HepG2 (cell line): Measurements from ENCODE around the gene BLOC1S2. TPM values are rescaled to one million over a fixed set of nuclear protein-coding genes. Genes with fewer than 3 reads are reported as not detected.

Experiments
- ARID5B ChIP-seq: IDR thresholded peaks from 2 replicates; pipeline ENCODE4 v1.4.0; 2020; ENCODE audit warnings: mild to moderate bottlenecking, missing genetic modification reagents
- ETV5 ChIP-seq: IDR thresholded peaks from 2 replicates; pipeline ENCODE4 v1.6.1; 2018; ENCODE audit warnings: missing biosample characterization, missing genetic modification reagents, inconsistent platforms, borderline replicate concordance
- GABPA ChIP-seq, 2 experiments: IDR thresholded peaks; 2 replicates each; pipeline ENCODE4 v1.6.1; 2011 to 2016; ENCODE audit warnings: low read depth in 2 of 2, low read length in 1 of 2, missing biosample characterization in 1 of 2, missing genetic modification characterization in 1 of 2
- HDAC1 ChIP-seq: sonication (generic); formaldehyde crosslinking; IDR thresholded peaks from 2 replicates; pipeline ENCODE4 v1.5.1; 2020; ENCODE audit warnings: mild to moderate bottlenecking, missing genetic modification reagents
- MED13 ChIP-seq: sonication (generic); formaldehyde crosslinking; IDR thresholded peaks from 2 replicates; pipeline ENCODE4 v1.5.0; 2020; ENCODE audit warnings: missing genetic modification reagents
- NFE2L1 ChIP-seq: sonication (generic); formaldehyde crosslinking; IDR thresholded peaks from 2 replicates; pipeline ENCODE4 v1.4.0; 2020; ENCODE audit warnings: missing genetic modification reagents, mild to moderate bottlenecking, borderline replicate concordance
- NFKBIZ ChIP-seq: IDR thresholded peaks from 2 replicates; pipeline ENCODE4 v1.6.1; 2018; ENCODE audit warnings: missing genetic modification reagents, missing compliant biosample characterization
- POLR2A ChIP-seq, 2 experiments: IDR thresholded peaks; 2 replicates each; pipeline ENCODE4 v1.6.1; 2011; ENCODE audit warnings: low read depth in 2 of 2, low read length in 2 of 2, mild to moderate bottlenecking in 1 of 2, moderate library complexity in 1 of 2; ENCODE audit not compliant: insufficient read depth in 1 of 2
- RCOR2 ChIP-seq: IDR thresholded peaks from 2 replicates; pipeline ENCODE4 v1.6.1; 2016; ENCODE audit warnings: missing biosample characterization, missing genetic modification reagents
- SSRP1 ChIP-seq: IDR thresholded peaks from 2 replicates; pipeline ENCODE4 v1.6.1; 2016; ENCODE audit warnings: control low read depth
- TCF12 ChIP-seq, 2 experiments: fragments of 450-650 bp in 1 of 2; sonication (generic) in 1 of 2; formaldehyde crosslinking in 1 of 2; IDR thresholded peaks; 2 replicates each; pipeline versions ENCODE4 v1.6.1 to v1.8.0; 2017 to 2022; ENCODE audit warnings: antibody characterized with exemption in 1 of 2, mild to moderate bottlenecking in 1 of 2, missing genetic modification reagents in 1 of 2, moderate library complexity in 1 of 2
- TSC22D2 ChIP-seq: sonication (generic); formaldehyde crosslinking; IDR thresholded peaks from 2 replicates; pipeline ENCODE4 v1.5.1; 2020; ENCODE audit warnings: missing genetic modification reagents, mild to moderate bottlenecking, borderline replicate concordance
- ZBTB4 ChIP-seq: sonication (generic); formaldehyde crosslinking; IDR thresholded peaks from 2 replicates; pipeline ENCODE4 v1.4.0; 2020; ENCODE audit warnings: missing genetic modification reagents, mild to moderate bottlenecking, borderline replicate concordance
- ZMYM4 ChIP-seq: sonication (generic); formaldehyde crosslinking; IDR thresholded peaks from 2 replicates; pipeline ENCODE4 v1.8.1; 2023; ENCODE audit warnings: mild to moderate bottlenecking, missing genetic modification reagents
- ZNF431 ChIP-seq: sonication (generic); formaldehyde crosslinking; IDR thresholded peaks from 2 replicates; pipeline ENCODE4 v1.9.0; 2022; ENCODE audit warnings: missing genetic modification reagents, low read depth, mild to moderate bottlenecking, borderline replicate concordance
- ZNF501 ChIP-seq: sonication (generic); formaldehyde crosslinking; IDR thresholded peaks from 2 replicates; pipeline ENCODE4 v1.5.1; 2020; ENCODE audit warnings: mild to moderate bottlenecking, moderate library complexity, missing genetic modification reagents
- ZNF782 ChIP-seq: sonication (generic); formaldehyde crosslinking; IDR thresholded peaks from 2 replicates; pipeline ENCODE4 v1.4.0; 2020; ENCODE audit warnings: missing genetic modification reagents, mild to moderate bottlenecking, borderline replicate concordance
- polyA plus RNA-seq, 8 experiments: library from polyadenylated mRNA; depleted of rRNA in 3 of 8; stranded (reverse) in 7 of 8; unstranded in 1 of 8; fragments of >200 nt; fragmentation: Illumina TruSeq in 4 of 8; extraction: Trizol in 4 of 8; gene quantifications; 2 replicates each; pipeline versions ENCODE4 v1.2.1 to v1.2.3, GENCODE V29; 2011 to 2016; ENCODE audit warnings: low read depth in 4 of 8, missing spikeins in 1 of 8, mixed read lengths in 1 of 8; ENCODE audit not compliant: insufficient read depth in 1 of 8
- total RNA-seq, 5 experiments: library from RNA; depleted of rRNA; stranded (reverse); fragments of >200 nt; fragmentation: Illumina TruSeq; extraction: Trizol; gene quantifications; 2 replicates each; pipeline ENCODE4 v1.2.3, GENCODE V29; 2016; ENCODE audit warnings: low read depth in 1 of 5
- TF ChIP-seq, protein P1 (sequence below): sonication (generic); formaldehyde crosslinking; IDR thresholded peaks from 2 replicates; pipeline ENCODE4 v1.5.1; 2020; ENCODE audit warnings: missing genetic modification reagents, mild to moderate bottlenecking, borderline replicate concordance
- TF ChIP-seq, protein P2 (sequence below): sonication (generic); formaldehyde crosslinking; IDR thresholded peaks from 2 replicates; pipeline ENCODE4 v1.4.0; 2020; ENCODE audit warnings: missing genetic modification reagents; ENCODE audit errors: not compliant biosample characterization

The BLOC1S2 gene
- total and polyA plus RNA-seq, 2 of the 13 experiments (the other 11 are each of a cell fraction or from before 2014, with no cell fraction given) = 22.3 to 64.4 TPM

DNA sequence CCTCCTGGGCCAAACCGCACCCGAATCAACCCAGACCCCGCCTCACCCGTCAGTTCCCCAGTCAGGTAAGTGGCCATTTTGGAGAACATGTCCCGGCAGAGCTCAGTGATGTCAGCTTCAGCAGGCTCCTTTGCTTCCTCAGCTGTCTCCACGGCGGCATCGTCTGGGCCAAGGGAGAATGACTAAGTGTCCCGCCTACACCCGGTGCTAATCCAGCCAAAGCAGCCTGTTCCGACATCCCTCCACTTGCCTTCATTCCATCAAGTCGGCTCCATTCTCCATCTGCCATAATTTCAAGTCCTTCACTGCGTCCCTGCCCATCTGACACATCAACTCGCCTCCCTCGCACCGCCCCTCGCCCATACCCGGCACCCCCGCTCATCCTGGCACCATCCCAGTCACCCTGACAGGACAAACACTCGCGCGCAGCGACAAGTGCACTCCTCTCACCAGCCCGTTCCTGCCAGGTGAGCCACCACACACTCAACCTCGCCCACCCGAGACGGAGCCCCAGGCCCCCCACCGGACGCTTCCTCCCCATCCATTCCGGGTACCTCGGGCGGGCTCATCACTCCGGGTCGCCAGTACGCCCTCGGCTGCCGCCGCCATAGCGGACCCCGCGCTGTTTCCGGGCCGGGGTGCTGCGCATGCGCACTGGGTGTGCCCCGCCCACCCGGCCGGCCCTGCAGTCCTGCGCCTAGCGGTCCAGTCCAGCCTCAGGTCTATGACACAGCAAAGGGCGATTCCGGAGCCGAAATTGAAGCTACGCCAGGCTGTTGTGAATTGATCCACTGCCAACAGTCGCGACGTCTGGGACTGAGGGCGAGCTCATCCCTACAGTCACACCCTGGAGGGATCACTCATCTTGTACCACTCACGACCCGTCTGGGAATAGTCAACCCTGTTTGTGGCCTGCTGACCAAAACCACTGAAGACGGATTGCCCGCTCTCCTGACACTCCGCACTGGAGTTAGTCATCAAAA is at the start of gene BLOC1S2 (continued):
- TF ChIP-seq, protein P1, sequence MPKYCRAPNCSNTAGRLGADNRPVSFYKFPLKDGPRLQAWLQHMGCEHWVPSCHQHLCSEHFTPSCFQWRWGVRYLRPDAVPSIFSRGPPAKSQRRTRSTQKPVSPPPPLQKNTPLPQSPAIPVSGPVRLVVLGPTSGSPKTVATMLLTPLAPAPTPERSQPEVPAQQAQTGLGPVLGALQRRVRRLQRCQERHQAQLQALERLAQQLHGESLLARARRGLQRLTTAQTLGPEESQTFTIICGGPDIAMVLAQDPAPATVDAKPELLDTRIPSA (CRISPR knock-in tag) = no peak
- TF ChIP-seq, protein P2, sequence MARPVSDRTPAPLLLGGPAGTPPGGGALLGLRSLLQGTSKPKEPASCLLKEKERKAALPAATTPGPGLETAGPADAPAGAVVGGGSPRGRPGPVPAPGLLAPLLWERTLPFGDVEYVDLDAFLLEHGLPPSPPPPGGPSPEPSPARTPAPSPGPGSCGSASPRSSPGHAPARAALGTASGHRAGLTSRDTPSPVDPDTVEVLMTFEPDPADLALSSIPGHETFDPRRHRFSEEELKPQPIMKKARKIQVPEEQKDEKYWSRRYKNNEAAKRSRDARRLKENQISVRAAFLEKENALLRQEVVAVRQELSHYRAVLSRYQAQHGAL (CRISPR knock-in tag) = no peak
- TF ChIP-seq GABPA (IDR thresholded peaks at IDR 0.05; ENCODE audit: low read depth, low read length) (peak; percentile 42), GABPA (CRISPR knock-in tag; IDR thresholded peaks at IDR 0.05; ENCODE audit: low read depth) (0 out of 2 replicates have a peak, but pooled peaks have one; percentile 23), TCF12 (IDR thresholded peaks at IDR 0.05) (no peak), TCF12 (CRISPR knock-in tag; IDR thresholded peaks at IDR 0.05) (0 out of 2 replicates have a peak, but pooled peaks have one; percentile 42), NFE2L1 (peak; percentile 94; the same call in 1 of the 2 replicates), RCOR2 (no peak), ZMYM4 (CRISPR knock-in tag) (peak; percentile 63; the same call in 1 of the 2 replicates), TSC22D2 (CRISPR knock-in tag) (no peak), ZNF501 (peak; percentile 90), ZNF431 (CRISPR knock-in tag) (0 out of 2 replicates have a peak, but pooled peaks have one; percentile 73), ZNF782 (peak; percentile 92), ETV5 (CRISPR knock-in tag) (peak; percentile 83; the same call in 1 of the 2 replicates), ZBTB4 (CRISPR knock-in tag) (peak; percentile 94), ARID5B (peak; percentile 48; the same call in 1 of the 2 replicates), SSRP1 (CRISPR knock-in tag) (no peak), NFKBIZ (CRISPR knock-in tag) (no peak), MED13 (no peak), POLR2A (IDR thresholded peaks at IDR 0.05; ENCODE audit: insufficient read depth in 1 of 2, low read depth in 2 of 2, low read length in 2 of 2) (peak; percentile 52 to 95; a peak in 3 of 4 replicates), HDAC1 (CRISPR knock-in tag) (peak; percentile 90; the same call in 1 of the 2 replicates)
